Activated naive CD8-positive, alpha-beta T cell treated with anti-CD3 and anti-CD28 coated beads, Interleukin-2, amount 50 U/mL, for 16 hours (primary cell): ENCODE measurements around the gene AKT2.

ENCODE experiments used
- DNase-seq: peaks from one replicate; pipeline ENCODE4 v3.0.0-alpha.2; 2020; ENCODE audit warnings: low read depth, low spot score

AKT2 gene

GRCh38 chr19:40273469-40274360 is 11.4 kb downstream of the AKT2 start:
- no peak for DNase-seq

GRCh38 chr19:40272261-40272660 is 12.9 kb downstream of the AKT2 start:
- DNase-seq: no peak

- no peak for DNase-seq
Measured at GRCh38 chr19:40271706-40272105, 13.4 kb downstream of the AKT2 start.

- no peak for DNase-seq
Measured at GRCh38 chr19:40270362-40271089, 14.6 kb downstream of the AKT2 start.

GRCh38 chr19:40269216-40269940 is 15.8 kb downstream of the AKT2 start:
- no peak for DNase-seq

- DNase-seq: no peak
Measured at GRCh38 chr19:40267601-40267997, 17.5 kb downstream of the AKT2 start.

- no peak for DNase-seq
Measured at GRCh38 chr19:40266912-40267600, 18.1 kb downstream of the AKT2 start.

GRCh38 chr19:40266119-40266518 is 19.0 kb downstream of the AKT2 start:
- DNase-seq: no peak

GRCh38 chr19:40265763-40266099 is 19.4 kb downstream of the AKT2 start:
- DNase-seq: no peak

GRCh38 chr19:40265055-40265762 is 19.9 kb downstream of the AKT2 start:
- no peak for DNase-seq

- DNase-seq: no peak
Measured at GRCh38 chr19:40264314-40265054, 20.7 kb downstream of the AKT2 start.

- no peak for DNase-seq
Measured at GRCh38 chr19:40263440-40264313, 21.5 kb downstream of the AKT2 start.

- DNase-seq: no peak
Measured at GRCh38 chr19:40262422-40262821, 22.7 kb downstream of the AKT2 start.

- no peak for DNase-seq
Measured at GRCh38 chr19:40261631-40262030, 23.5 kb downstream of the AKT2 start.

- no peak for DNase-seq
Measured at GRCh38 chr19:40257096-40257517, 28.0 kb downstream of the AKT2 start.

GRCh38 chr19:40256512-40256911 is 28.6 kb downstream of the AKT2 start:
- no peak for DNase-seq

GRCh38 chr19:40255619-40256166 is 29.5 kb downstream of the AKT2 start:
- DNase-seq: no peak

- no peak for DNase-seq
Measured at GRCh38 chr19:40254714-40255418, 30.3 kb downstream of the AKT2 start.
